ENCODE measurements around the gene MED26. TPM values are rescaled to one million over a fixed set of nuclear protein-coding genes. Genes with fewer than 3 reads are reported as not detected.

MED26 gene
- total and polyA plus RNA-seq, 9 of the 15 experiments (the other 6 are each of a cell fraction or from before 2014, with no cell fraction given) = 0.71 to 15.1 (median 6.2) TPM

DNA sequence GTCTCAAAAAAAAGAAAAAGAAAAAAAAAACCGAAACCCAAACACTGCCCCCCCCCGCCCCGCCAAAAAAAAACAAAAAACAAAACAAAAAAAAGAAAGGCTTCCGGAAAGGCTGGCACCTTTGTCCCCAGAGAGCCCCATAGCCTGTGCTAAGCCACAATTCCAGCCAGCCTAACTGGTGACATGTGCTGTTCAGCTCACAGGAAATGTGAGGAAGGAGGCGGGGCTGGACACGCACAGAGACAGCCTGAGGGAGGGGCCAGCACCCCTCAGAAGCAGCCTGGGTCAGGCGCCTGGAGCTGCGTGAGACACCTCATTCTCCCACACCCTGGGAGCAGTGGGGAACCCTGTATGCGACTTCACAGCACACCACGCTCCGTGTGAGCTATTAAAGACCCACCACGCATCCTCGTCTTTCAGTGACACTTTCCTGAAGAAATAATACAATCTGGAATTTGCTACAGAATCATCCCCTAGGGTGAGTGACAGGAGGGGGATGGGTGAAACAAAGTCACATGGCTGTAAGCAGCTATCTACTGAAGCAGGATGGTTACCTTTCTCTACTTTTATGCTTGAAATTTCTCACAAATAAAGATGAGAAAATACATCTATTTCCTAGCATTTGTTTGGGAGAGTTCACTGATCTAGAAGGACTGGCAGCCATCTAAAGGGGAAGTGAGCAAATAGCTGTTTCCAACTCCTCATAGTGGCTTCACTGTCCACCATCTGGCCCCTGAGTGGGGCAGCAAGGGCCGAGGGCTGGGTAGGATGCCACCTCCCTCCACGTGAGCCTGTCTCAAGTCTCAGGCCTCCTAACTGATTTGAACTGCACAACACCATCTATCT lies 43.5 kb downstream of the MED26 start:
- BruUV-seq (replicated peaks) = TSS peak; percentile 78
- peaks cover 30% of the 10 kb centered on the region; the same call in 2 of the 3 replicates for H3K36me3 ChIP-seq (ENCODE audit: control insufficient read depth, insufficient read depth, low read length)
- H4K20me1 ChIP-seq (replicated peaks; ENCODE audit: control insufficient read depth, insufficient read depth, low read length) = peaks cover 28% of the 10 kb centered on the region
- FAIRE-seq (peak; percentile 98), ATAC-seq (peak; percentile 85), DNase-seq (ENCODE audit: extremely low read depth in 1 of 4, low spot score in 3 of 4) (peak; percentile 75 to 95 (median 84))
- no peaks in the 10 kb centered on the region; a peak in 1 of 5 replicates for H3K27me3 ChIP-seq (ENCODE audit: control insufficient read depth in 2 of 2, insufficient read depth in 2 of 2, low read length in 2 of 2)
- peak overlapping the region; percentile 66 for H3K27ac ChIP-seq (ENCODE audit: extremely low read depth, low read depth, low read length)
- peak overlapping the region; percentile 91 for H3K4me2 ChIP-seq (ENCODE audit: insufficient read depth, low read length)
- peaks cover 4% of the 10 kb centered on the region for H3K9me1 ChIP-seq (ENCODE audit: control insufficient read depth, insufficient read depth, low read length)
- peaks cover 99% of the 10 kb centered on the region for H3K79me2 ChIP-seq (ENCODE audit: control insufficient read depth, insufficient read depth, low read length)
- H3K4me3 ChIP-seq = peak overlapping the region; percentile 27
- H2AFZ ChIP-seq (ENCODE audit: low read depth, low read length) = peak overlapping the region; percentile 56
- CTCF ChIA-PET (ENCODE audit: low intra/inter-chr PET ratio) = interaction anchor here (0.7 kb wide), 1 partner anchor 31 kb away, joined by 3 read pairs; no protein-coding TSS in a partner anchor
- H3K9ac ChIP-seq (ENCODE audit: insufficient read depth in 1 of 2, low read depth in 2 of 2, low read length in 2 of 2) = peak overlapping the region; percentile 49 to 85
- POLR2A ChIA-PET = interaction anchor here (0.6 to 1.6 kb wide), 11 partner anchors 9 to 69 kb away, joined by 3 to 8 read pairs (median 3); partner anchors contain the start of gene SLC35E1
- in situ Hi-C loops (cut with MboI) = no loop called here
- intact Hi-C loops (cut with micrococcal nuclease) = no loop called here
- 2% methylated on average over 15 of the region's 15 CpGs for WGBS (ENCODE audit: insufficient coverage, low coverage, missing lambda C conversion rate)
- H3K9me3 ChIP-seq (replicated peaks; ENCODE audit: control insufficient read depth, insufficient read depth, low read depth, low read length) = no peaks in the 10 kb centered on the region
- peaks cover 74 to 87% of the 10 kb centered on the region in 2 experiments for H3K4me1 ChIP-seq (replicated peaks in 1 of 2; ENCODE audit: control insufficient read depth in 2 of 2, insufficient read depth in 2 of 2, low read length in 2 of 2)
- TF ChIP-seq SLC30A9 (CRISPR knock-in tag; IDR thresholded peaks at IDR 0.05) = no peak
- TF ChIP-seq, protein P1, sequence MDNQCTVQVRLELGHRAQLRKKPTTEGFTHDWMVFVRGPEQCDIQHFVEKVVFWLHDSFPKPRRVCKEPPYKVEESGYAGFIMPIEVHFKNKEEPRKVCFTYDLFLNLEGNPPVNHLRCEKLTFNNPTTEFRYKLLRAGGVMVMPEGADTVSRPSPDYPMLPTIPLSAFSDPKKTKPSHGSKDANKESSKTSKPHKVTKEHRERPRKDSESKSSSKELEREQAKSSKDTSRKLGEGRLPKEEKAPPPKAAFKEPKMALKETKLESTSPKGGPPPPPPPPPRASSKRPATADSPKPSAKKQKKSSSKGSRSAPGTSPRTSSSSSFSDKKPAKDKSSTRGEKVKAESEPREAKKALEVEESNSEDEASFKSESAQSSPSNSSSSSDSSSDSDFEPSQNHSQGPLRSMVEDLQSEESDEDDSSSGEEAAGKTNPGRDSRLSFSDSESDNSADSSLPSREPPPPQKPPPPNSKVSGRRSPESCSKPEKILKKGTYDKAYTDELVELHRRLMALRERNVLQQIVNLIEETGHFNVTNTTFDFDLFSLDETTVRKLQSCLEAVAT (IDR thresholded peaks at IDR 0.05) = peak; percentile 23 to 41; a peak in 2 of 4 replicates
- no peak for TF ChIP-seq GTF2E2 (tag; IDR thresholded peaks at IDR 0.05)
- no peak for TF ChIP-seq RUNX1 (IDR thresholded peaks at IDR 0.05; ENCODE audit: low read depth)
- TF ChIP-seq RBM22 (IDR thresholded peaks at IDR 0.05; ENCODE audit: low read depth, low read length, poor library complexity, severe bottlenecking) = no peak
- TF ChIP-seq MITF (IDR thresholded peaks at IDR 0.05) = 0 out of 2 replicates have a peak, but pooled peaks have one; percentile 36
- no peak for TF ChIP-seq KDM4B (IDR thresholded peaks at IDR 0.05; ENCODE audit: borderline replicate concordance in 2 of 2, low read depth in 1 of 2)
- TF ChIP-seq, protein P2, sequence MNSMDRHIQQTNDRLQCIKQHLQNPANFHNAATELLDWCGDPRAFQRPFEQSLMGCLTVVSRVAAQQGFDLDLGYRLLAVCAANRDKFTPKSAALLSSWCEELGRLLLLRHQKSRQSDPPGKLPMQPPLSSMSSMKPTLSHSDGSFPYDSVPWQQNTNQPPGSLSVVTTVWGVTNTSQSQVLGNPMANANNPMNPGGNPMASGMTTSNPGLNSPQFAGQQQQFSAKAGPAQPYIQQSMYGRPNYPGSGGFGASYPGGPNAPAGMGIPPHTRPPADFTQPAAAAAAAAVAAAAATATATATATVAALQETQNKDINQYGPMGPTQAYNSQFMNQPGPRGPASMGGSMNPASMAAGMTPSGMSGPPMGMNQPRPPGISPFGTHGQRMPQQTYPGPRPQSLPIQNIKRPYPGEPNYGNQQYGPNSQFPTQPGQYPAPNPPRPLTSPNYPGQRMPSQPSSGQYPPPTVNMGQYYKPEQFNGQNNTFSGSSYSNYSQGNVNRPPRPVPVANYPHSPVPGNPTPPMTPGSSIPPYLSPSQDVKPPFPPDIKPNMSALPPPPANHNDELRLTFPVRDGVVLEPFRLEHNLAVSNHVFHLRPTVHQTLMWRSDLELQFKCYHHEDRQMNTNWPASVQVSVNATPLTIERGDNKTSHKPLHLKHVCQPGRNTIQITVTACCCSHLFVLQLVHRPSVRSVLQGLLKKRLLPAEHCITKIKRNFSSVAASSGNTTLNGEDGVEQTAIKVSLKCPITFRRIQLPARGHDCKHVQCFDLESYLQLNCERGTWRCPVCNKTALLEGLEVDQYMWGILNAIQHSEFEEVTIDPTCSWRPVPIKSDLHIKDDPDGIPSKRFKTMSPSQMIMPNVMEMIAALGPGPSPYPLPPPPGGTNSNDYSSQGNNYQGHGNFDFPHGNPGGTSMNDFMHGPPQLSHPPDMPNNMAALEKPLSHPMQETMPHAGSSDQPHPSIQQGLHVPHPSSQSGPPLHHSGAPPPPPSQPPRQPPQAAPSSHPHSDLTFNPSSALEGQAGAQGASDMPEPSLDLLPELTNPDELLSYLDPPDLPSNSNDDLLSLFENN (IDR thresholded peaks at IDR 0.05; ENCODE audit: low read depth in 2 of 2, low read length in 2 of 2) = no peak
- TF ChIP-seq TEAD4 (IDR thresholded peaks at IDR 0.05; ENCODE audit: low read length) = 0 out of 2 replicates have a peak, but pooled peaks have one; percentile 34
- no peak for TF ChIP-seq TEAD4 (CRISPR knock-in tag; IDR thresholded peaks at IDR 0.05; ENCODE audit: borderline replicate concordance)
- TF ChIP-seq ARNT (IDR thresholded peaks at IDR 0.05) = no peak; a peak in 1 of 4 replicates
- no peak for TF ChIP-seq E2F1 (CRISPR knock-in tag; IDR thresholded peaks at IDR 0.05)

Measured in K562 (cell line).